Aorta (tissue), 5 donors: ENCODE data around the gene FBXO46. TPM values are rescaled to one million over a fixed set of nuclear protein-coding genes. Genes with fewer than 3 reads are reported as not detected.
"Not testable (repeated sequence)": the region's sequence is repeated elsewhere in the genome, so short reads cannot be mapped to it uniquely, and the experiment has no call there.

Source experiments
- ATAC-seq: fragments of 200-7000 bp; cut with Tn5 transposase; one replicate; pipeline ENCODE4 v1.9.1; 2022; ENCODE audit warnings: moderate library complexity; ENCODE audit not compliant: low FRiP score
- DNase-seq, 2 donors: peaks; one replicate each; pipeline ENCODE4 v3.0.0-alpha.2; 2020
- H3K27ac ChIP-seq, 2 donors: one replicate each; pipeline ENCODE4 v1.5.1; 2013; ENCODE audit warnings: low read length in 2 of 2, mild to moderate bottlenecking in 2 of 2, moderate library complexity in 2 of 2, control low read depth in 1 of 2, inconsistent platforms in 1 of 2, low read depth in 1 of 2
- H3K27me3 ChIP-seq, 2 donors: one replicate each; pipeline ENCODE4 v1.6.1; 2013; ENCODE audit warnings: control low read depth in 1 of 2, low read length in 1 of 2, mild to moderate bottlenecking in 1 of 2, moderate library complexity in 1 of 2; ENCODE audit not compliant: insufficient read depth in 2 of 2, control insufficient read depth in 1 of 2
- H3K36me3 ChIP-seq, 2 donors: one replicate each; pipeline ENCODE4 v1.6.1; 2013; ENCODE audit warnings: control low read depth in 1 of 2, low read length in 1 of 2, mild to moderate bottlenecking in 1 of 2; ENCODE audit not compliant: insufficient read depth in 2 of 2, control insufficient read depth in 1 of 2
- H3K4me1 ChIP-seq, 2 donors: one replicate each; pipeline ENCODE4 v1.6.1; 2013; ENCODE audit warnings: low read length in 2 of 2, control low read depth in 1 of 2, mild to moderate bottlenecking in 1 of 2, moderate library complexity in 1 of 2; ENCODE audit not compliant: insufficient read depth in 2 of 2, control insufficient read depth in 1 of 2
- H3K4me3 ChIP-seq, 2 donors: one replicate each; pipeline ENCODE4 v1.5.1; 2013; ENCODE audit warnings: low read length in 2 of 2, control low read depth in 1 of 2, mild to moderate bottlenecking in 1 of 2
- H3K9me3 ChIP-seq: one replicate; pipeline ENCODE4 v1.6.1; 2013; ENCODE audit warnings: mild to moderate bottlenecking, low read length; ENCODE audit not compliant: control insufficient read depth
- WGBS, 2 donors: extraction: QIAGEN DNeasy Blood & Tissue Kit; methylation state at CpG; one replicate each; pipeline ENCODE4 v1.1.7; 2013; 5-methylcytosine and 5-hydroxymethylcytosine counted together
- intact Hi-C, 2 donors: fragments of 100-400 bp; cut with DNase I; formaldehyde crosslinking; loops; one replicate each; pipeline versions ENCODE4 v1.14.2 to v1.15.0; 2022
- polyA plus RNA-seq, 2 donors: library from polyadenylated mRNA; stranded (reverse); fragments of 200-250 nt; gene quantifications; one replicate each; pipeline ENCODE4 v1.2.3, GENCODE V29; 2013
- total RNA-seq, 2 donors: library from RNA; stranded (reverse); fragmentation: NEBNext Ultra II Directional; extraction: Animal tissue kit (Norgen Biotek cat#: 25700); gene quantifications; one replicate each; pipeline ENCODE4 v1.2.1, GENCODE V29; 2021
- donor health status: healthy with polysubstance abuse.
- donor health status: Bipolar disorder and iron deficiency.
- donor health status: DM: no; HTN: no; CAD: no.
- donor health status: DM: no; HTN: no; CAD: no.
- donor health status: DM: yes; HTN: yes; CAD: no.

Gene FBXO46
- total and polyA plus RNA-seq, 4 donors: 1.9 to 15.5 (median 8.9) TPM

GRCh38 chr19:45691516-45692186 is 39.0 kb downstream of the FBXO46 start, which contains the start of gene SNRPD2:
SNRPD2 (minus strand) TSS chr19:45691953; CDS start chr19:45691888, 65 bp downstream.
- Histone ChIP-seq H3K27me3 (no peaks in the 10 kb centered on the region), H3K4me3 (peak within 1 kb of the TSS; percentile 37 to 64), H3K36me3 (peaks cover 0 to 4% of the 10 kb centered on the region in 2 donors), H3K27ac (peak within 1 kb of the TSS in 1 of 2 donors; percentile 79), H3K9me3 (no peaks in the 10 kb centered on the region), H3K4me1 (no peaks in the 10 kb centered on the region)
- 0% methylated on average over 36 of the region's 36 CpGs for WGBS, 2 donors
- intact Hi-C loops: loop anchor here in 1 of 2 donors (2.0 to 5.0 kb wide), 2 partner anchors 76 to 107 kb away; partner anchors contain the start of genes OPA3 and SIX5
- DNase-seq (peak; percentile 96 to 97), ATAC-seq (peak; percentile 93)

DNA sequence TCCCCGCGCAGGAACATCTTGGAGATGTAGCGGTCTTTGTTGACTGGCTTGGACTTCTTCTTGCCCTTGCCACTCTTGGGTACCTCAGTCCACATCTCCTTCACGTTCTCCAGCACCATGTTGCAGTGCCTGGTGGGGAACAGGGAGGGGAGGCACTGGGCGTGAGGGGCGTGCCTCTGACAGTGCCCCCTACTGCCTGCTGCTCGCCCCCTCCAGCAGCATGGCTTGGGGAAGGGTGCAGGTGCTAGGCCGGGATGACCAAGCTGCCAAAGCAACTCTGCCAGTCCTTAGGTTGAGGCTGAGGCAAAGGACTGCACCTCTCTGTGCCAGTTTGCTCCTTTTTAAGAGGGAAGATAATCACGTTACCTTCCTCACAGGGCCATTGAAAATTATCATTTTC is 43.1 kb downstream of the FBXO46 start:
- Histone ChIP-seq H3K27me3 (no peaks in the 10 kb centered on the region), H3K9me3 (no peaks in the 10 kb centered on the region), H3K4me3 (no peak overlapping the region), H3K36me3 (peaks cover 3 to 4% of the 10 kb centered on the region in 2 donors), H3K4me1 (no peaks in the 10 kb centered on the region), H3K27ac (no peak overlapping the region)
- DNase-seq: no peak
- WGBS, 2 donors: 83 to 88% methylated on average over 9 of the region's 9 CpGs
- intact Hi-C loops: no loop called here
- ATAC-seq: no peak

DNA sequence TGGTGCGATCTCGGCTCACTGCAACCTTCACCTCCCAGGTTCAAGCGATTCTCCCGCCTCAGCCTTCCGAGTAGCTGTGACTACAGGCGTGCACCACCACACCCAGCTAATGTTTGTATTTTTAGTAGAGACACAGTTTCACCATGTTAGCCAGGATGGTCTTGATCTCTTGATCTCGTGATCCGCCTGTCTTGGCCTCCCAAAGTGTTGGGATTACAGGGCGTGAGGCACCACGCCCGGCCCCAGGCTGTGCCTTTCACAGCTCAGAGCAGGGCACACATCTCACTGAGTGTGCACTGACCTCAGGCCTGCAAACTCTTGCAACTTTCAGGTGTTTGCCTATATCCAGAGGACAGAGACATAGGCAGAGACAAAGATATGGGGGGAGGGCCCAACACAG is 45.7 kb downstream of the FBXO46 start:
- H3K27ac ChIP-seq, H3K4me1 ChIP-seq, H3K36me3 ChIP-seq, H3K4me3 ChIP-seq, H3K9me3 ChIP-seq, H3K27me3 ChIP-seq, intact Hi-C loops, DNase-seq, ATAC-seq: not testable (repeated sequence)
- 77 to 88% methylated on average over 10 to 11 of the region's 11 CpGs for WGBS, 2 donors

DNA sequence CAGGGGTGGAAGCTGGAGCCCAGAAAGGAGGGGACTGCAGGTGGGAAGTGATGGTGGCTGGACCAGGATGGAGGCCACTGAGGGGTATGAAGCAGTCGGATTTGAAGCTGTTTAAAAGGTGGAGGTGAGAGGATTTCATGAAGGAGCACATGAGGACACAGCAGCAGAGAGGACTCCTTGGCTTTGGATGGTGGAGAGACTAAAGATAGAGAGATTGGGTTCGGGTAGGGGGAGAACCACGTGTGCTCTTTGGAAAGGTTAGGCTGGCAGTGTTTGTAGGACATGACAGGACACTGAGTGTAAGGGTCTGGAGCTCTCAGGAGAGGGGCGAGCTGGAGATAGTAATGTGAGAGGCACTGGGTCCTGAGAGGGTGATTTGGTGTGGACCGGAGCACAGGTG is 47.8 kb downstream of the FBXO46 start:
- 65 to 68% methylated on average over 5 of the region's 5 CpGs for WGBS, 2 donors
- ATAC-seq: no peak
- intact Hi-C loops: no loop called here

DNA sequence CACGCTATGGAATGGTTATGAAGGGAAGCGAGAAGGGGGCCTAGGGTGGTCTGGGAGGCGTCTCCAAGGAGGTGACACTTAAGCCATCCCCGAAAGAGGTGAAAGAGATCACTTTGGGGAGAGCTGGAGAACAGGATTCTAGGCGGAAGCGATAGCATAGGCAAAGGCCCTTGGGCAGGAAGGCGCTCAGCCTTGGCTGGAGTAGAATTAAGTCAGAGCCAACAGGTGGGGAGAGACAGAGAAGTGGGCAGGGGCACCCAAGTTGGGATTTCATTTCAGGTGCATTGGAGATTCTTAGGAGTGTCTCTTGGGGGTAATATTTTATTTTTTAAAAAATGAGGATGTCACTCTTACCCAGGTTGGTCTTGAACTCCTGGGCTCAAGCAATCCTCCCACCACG is 48.6 kb downstream of the FBXO46 start:
- 66 to 74% methylated on average over 8 of the region's 8 CpGs for WGBS, 2 donors
- H3K4me3 ChIP-seq: no peak overlapping the region
- no peaks in the 10 kb centered on the region for H3K27me3 ChIP-seq
- intact Hi-C loops: no loop called here
- DNase-seq (no peak), ATAC-seq (no peak)
- peak overlapping the region in 1 of 2 donors; percentile 15 for H3K27ac ChIP-seq
- no peaks in the 10 kb centered on the region for H3K9me3 ChIP-seq
- peaks cover 0 to 3% of the 10 kb centered on the region in 2 donors for H3K36me3 ChIP-seq
- no peaks in the 10 kb centered on the region for H3K4me1 ChIP-seq

More for the DNA sequence above, 47.8 kb downstream of the FBXO46 start:
- no peak for DNase-seq
- Histone ChIP-seq H3K36me3 (peaks cover 3 to 4% of the 10 kb centered on the region in 2 donors), H3K4me3 (no peak overlapping the region), H3K9me3 (no peaks in the 10 kb centered on the region), H3K27ac (no peak overlapping the region), H3K27me3 (no peaks in the 10 kb centered on the region), H3K4me1 (no peaks in the 10 kb centered on the region)

DNA sequence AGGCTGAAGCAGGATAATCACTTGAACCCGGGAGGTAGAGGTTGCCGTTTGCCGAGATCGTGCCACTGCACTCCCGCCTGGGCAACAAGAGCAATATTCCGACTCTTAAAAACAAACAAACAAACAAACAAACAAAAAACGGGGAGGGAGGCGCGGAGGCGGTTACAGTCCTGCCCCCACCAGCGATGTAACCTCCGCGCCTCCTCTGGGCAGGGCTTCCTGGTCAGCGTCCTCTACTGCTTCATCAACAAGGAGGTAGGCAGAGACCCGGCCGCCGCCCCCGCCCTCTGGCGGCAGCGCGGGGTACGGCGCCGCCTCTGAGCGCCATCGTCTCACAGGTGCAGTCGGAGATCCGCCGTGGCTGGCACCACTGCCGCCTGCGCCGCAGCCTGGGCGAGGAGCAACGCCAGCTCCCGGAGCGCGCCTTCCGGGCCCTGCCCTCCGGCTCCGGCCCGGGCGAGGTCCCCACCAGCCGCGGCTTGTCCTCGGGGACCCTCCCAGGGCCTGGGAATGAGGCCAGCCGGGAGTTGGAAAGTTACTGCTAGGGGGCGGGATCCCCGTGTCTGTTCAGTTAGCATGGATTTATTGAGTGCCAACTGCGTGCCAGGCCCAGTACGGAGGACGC is 49.2 kb downstream of the FBXO46 start:
- H3K4me1 ChIP-seq: no peaks in the 10 kb centered on the region
- intact Hi-C loops: no loop called here
- DNase-seq (peak; percentile 88 to 94), ATAC-seq (peak; percentile 91)
- H3K4me3 ChIP-seq: no peak overlapping the region
- no peaks in the 10 kb centered on the region for H3K27me3 ChIP-seq
- peaks cover 0 to 3% of the 10 kb centered on the region in 2 donors for H3K36me3 ChIP-seq
- no peaks in the 10 kb centered on the region for H3K9me3 ChIP-seq
- WGBS, 2 donors: 2 to 3% methylated on average over 51 of the region's 51 CpGs
- H3K27ac ChIP-seq: peak overlapping the region in 1 of 2 donors; percentile 15

DNA sequence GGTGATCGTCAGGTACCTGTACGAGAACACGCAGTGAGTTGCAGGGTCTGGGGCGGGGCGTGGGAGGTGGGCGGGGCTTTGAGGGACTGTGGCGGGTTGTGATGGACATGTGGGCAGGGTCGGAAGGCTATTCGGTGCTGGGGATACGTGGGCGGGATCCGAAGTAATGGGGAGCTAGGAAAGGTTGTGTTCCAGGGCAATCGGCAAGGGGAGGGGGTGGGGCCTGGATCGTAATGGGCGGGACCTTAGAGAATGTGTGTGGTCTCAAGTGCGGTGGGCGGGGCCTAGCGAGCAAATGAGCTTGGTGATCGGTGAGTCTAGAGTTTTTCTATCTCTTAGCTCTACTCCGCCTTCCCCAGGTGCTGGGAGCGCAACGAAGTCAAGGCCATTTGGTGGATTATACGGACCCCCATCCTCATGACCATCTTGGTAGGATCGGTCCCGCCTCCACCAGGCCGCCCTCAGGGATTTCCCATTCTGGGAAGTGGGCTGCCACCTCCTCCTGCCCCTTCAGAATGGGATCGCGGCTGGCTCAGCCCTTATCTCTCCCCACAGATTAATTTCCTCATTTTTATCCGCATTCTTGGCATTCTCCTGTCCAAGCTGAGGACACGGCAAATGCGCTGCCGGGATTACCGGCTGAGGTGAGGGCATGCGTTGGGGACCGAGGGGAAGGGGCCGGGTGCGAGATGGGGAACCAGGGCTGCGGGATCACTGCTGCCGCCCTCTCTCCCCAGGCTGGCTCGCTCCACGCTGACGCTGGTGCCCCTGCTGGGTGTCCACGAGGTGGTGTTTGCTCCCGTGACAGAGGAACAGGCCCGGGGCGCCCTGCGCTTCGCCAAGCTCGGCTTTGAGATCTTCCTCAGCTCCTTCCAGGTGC is 53.1 kb downstream of the FBXO46 start:
- Histone ChIP-seq H3K9me3 (no peaks in the 10 kb centered on the region), H3K4me1 (no peaks in the 10 kb centered on the region), H3K27ac (no peak overlapping the region), H3K27me3 (no peaks in the 10 kb centered on the region), H3K4me3 (no peak overlapping the region), H3K36me3 (no peaks in the 10 kb centered on the region)
- no peak for ATAC-seq
- intact Hi-C loops: no loop called here
- DNase-seq: peak; percentile 69 to 83
- WGBS, 2 donors: 2 to 3% methylated on average over 49 of the region's 49 CpGs

DNA sequence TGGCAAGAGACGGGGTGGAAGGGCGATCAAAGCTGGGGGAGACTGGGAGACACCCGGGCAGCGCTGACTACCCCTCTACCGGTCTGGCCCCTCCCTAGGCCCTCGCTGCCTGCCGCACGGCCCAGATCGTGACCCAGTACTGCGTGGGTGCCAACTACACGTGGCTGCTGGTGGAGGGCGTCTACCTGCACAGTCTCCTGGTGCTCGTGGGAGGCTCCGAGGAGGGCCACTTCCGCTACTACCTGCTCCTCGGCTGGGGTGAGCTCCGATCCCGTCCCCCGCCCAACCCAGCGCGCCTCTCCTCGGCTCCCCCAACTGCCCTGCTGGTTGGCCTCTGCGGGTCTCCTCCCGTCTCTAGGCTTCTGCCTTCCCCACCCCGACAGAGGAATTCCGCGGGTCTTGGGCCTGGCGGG is 53.8 kb downstream of the FBXO46 start:
- H3K9me3 ChIP-seq: no peaks in the 10 kb centered on the region
- no peak overlapping the region for H3K4me3 ChIP-seq
- no peak overlapping the region for H3K27ac ChIP-seq
- DNase-seq (no peak), ATAC-seq (no peak)
- no peaks in the 10 kb centered on the region for H3K4me1 ChIP-seq
- intact Hi-C loops: no loop called here
- no peaks in the 10 kb centered on the region for H3K36me3 ChIP-seq
- H3K27me3 ChIP-seq: no peaks in the 10 kb centered on the region
- 5 to 6% methylated on average over 27 to 28 of the region's 28 CpGs for whole genome bisulfite sequencing, 2 donors
